Vagina (tissue), 2 donors: ENCODE measurements around the gene TBL1Y.

Source experiments
- CTCF ChIP-seq, 3 experiments: fragments of 450-650 bp in 2 of 3; fragments of 200-600 bp in 1 of 3; sonication (generic) in 1 of 3; IDR thresholded peaks; one replicate each; pipeline ENCODE4 v1.5.1; 2017 to 2019; ENCODE audit warnings: antibody characterized with exemption in 3 of 3, mild to moderate bottlenecking in 2 of 3, moderate library complexity in 2 of 3
- POLR2A ChIP-seq, 2 donors: fragments of 450-650 bp; IDR thresholded peaks; one replicate each; pipeline ENCODE4 v1.6.1; 2017; ENCODE audit warnings: antibody characterized with exemption in 2 of 2, mild to moderate bottlenecking in 2 of 2, moderate library complexity in 2 of 2
- POLR2AphosphoS5 ChIP-seq, 2 donors: sonication (generic); formaldehyde crosslinking; IDR thresholded peaks; one replicate each; pipeline ENCODE4 v1.9.0; 2017; ENCODE audit warnings: antibody characterized with exemption in 2 of 2, mild to moderate bottlenecking in 2 of 2, low read depth in 1 of 2; ENCODE audit not compliant: insufficient read depth in 1 of 2

GRCh38 chrY:6968191-6968590 lies 57.7 kb downstream of the TBL1Y start:
- TF ChIP-seq POLR2AphosphoS5 (IDR thresholded peaks at IDR 0.05; ENCODE audit: insufficient read depth in 1 of 2, low read depth in 1 of 2) (no peak), POLR2A (IDR thresholded peaks at IDR 0.05) (no peak), CTCF (IDR thresholded peaks at IDR 0.05) (no peak)
